H1 (cell line): Measurements from ENCODE around the gene C1QL1.

ENCODE experiments used
- EGR1 ChIP-seq: IDR thresholded peaks from 2 replicates; pipeline ENCODE4 v1.6.1; 2011; ENCODE audit warnings: low read depth, low read length, borderline replicate concordance
- EP300 ChIP-seq, 2 experiments: IDR thresholded peaks; 1 replicate in 1 of 2; 2 replicates in 1 of 2; pipeline ENCODE4 v1.6.1; 2011 to 2012; ENCODE audit warnings: low read depth in 2 of 2, low read length in 2 of 2, mild to moderate bottlenecking in 2 of 2, borderline replicate concordance in 1 of 2, inconsistent platforms in 1 of 2, moderate library complexity in 1 of 2
- KDM4A ChIP-seq: IDR thresholded peaks from one replicate; pipeline ENCODE4 v1.7.1; 2012; ENCODE audit warnings: low read depth, mild to moderate bottlenecking, moderate library complexity, low read length, inconsistent platforms; ENCODE audit not compliant: severe bottlenecking
- KDM5A ChIP-seq: fragments of 200-600 bp; IDR thresholded peaks from 2 replicates; pipeline ENCODE4 v1.7.1; 2012; ENCODE audit warnings: mild to moderate bottlenecking, low read length, inconsistent platforms, mixed read lengths
- POLR2A ChIP-seq, 2 experiments: IDR thresholded peaks; 1 replicate in 1 of 2; 2 replicates in 1 of 2; pipeline ENCODE4 v1.6.1; 2011; ENCODE audit warnings: low read depth in 2 of 2, low read length in 2 of 2, mild to moderate bottlenecking in 2 of 2; ENCODE audit errors: control extremely low read depth in 1 of 2
- POLR2AphosphoS5 ChIP-seq: IDR thresholded peaks from 2 replicates; pipeline ENCODE4 v1.6.1; 2011; ENCODE audit warnings: low read depth, low read length
- RAD21 ChIP-seq, 2 experiments: IDR thresholded peaks in 1 of 2; conservative IDR thresholded peaks in 1 of 2; 2 replicates each; pipeline ENCODE4 v1.6.1; 2011; ENCODE audit warnings: low read depth in 2 of 2, low read length in 2 of 2, improper control_type of control experiment in 1 of 2, inconsistent platforms in 1 of 2, mild to moderate bottlenecking in 1 of 2, moderate library complexity in 1 of 2
- ZNF274 ChIP-seq: IDR thresholded peaks from 2 replicates; pipeline ENCODE4 v1.7.0; 2012; ENCODE audit warnings: low read length, borderline replicate concordance; ENCODE audit errors: extremely low read depth
- TF ChIP-seq, protein P1 (sequence below): IDR thresholded peaks from 2 replicates; pipeline ENCODE4 v1.6.1; 2011; ENCODE audit warnings: low read depth, mild to moderate bottlenecking, low read length; ENCODE audit not compliant: insufficient read depth
- TF ChIP-seq, protein P2 (sequence below), 3 experiments: IDR thresholded peaks; 1 replicate in 2 of 3; 2 replicates in 1 of 3; pipeline versions ENCODE4 v1.5.1 to v1.6.1; 2011; ENCODE audit warnings: low read length in 3 of 3, mild to moderate bottlenecking in 3 of 3, inconsistent platforms in 2 of 3, low read depth in 1 of 3, moderate library complexity in 1 of 3; ENCODE audit not compliant: insufficient read depth in 1 of 3; ENCODE audit errors: control extremely low read depth in 1 of 3

DNA sequence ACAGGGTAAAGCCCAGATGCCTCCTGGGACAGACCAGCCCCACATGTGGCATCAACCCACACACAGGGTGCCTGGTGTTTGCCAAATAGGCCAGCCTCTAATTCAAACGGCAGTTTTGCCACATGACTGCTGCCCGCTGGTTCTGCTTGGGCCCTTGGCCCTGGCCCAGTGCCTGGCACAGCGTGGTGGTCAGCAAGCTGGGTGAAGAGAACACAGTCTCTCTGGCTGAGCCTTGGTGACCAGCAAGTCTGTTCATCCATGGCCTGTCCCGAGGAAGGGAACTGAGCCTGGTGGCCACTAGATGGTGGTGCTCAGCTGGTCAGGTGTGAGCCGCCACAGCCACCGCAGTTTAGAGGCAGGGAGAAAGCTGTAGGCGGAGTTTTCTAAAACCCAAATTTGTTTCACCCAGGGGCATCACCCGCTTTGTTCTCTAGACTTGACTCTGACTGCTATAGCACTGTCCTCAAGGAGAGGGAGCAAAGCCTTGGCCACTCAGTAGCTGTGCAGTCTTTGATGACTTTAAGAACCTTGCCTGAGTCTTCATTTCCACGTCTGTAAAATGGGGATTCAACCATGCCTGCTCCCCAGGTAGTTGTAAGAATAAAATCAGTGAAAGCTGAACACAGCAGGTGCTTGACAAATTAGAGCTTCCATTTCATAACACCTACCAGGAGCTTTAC is 48.1 kb downstream of the C1QL1 start:
- TF ChIP-seq ZNF274, result no peak
- peak; percentile 93 for TF ChIP-seq RAD21 (IDR thresholded peaks at IDR 0.05 in 1 of 2, conservative IDR thresholded peaks at IDR 0.05 in 1 of 2; ENCODE audit: low read depth in 2 of 2, low read length in 2 of 2)
- TF ChIP-seq KDM4A, result no peak
- TF ChIP-seq POLR2AphosphoS5, result no peak
- TF ChIP-seq EP300 (IDR thresholded peaks at IDR 0.05; ENCODE audit: borderline replicate concordance in 1 of 2, low read depth in 2 of 2, low read length in 2 of 2), result no peak
- TF ChIP-seq POLR2A (IDR thresholded peaks at IDR 0.05; ENCODE audit: control extremely low read depth in 1 of 2, low read depth in 2 of 2, low read length in 2 of 2), result no peak
- TF ChIP-seq, protein P1, sequence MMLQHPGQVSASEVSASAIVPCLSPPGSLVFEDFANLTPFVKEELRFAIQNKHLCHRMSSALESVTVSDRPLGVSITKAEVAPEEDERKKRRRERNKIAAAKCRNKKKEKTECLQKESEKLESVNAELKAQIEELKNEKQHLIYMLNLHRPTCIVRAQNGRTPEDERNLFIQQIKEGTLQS, result no peak
- TF ChIP-seq, protein P2, sequence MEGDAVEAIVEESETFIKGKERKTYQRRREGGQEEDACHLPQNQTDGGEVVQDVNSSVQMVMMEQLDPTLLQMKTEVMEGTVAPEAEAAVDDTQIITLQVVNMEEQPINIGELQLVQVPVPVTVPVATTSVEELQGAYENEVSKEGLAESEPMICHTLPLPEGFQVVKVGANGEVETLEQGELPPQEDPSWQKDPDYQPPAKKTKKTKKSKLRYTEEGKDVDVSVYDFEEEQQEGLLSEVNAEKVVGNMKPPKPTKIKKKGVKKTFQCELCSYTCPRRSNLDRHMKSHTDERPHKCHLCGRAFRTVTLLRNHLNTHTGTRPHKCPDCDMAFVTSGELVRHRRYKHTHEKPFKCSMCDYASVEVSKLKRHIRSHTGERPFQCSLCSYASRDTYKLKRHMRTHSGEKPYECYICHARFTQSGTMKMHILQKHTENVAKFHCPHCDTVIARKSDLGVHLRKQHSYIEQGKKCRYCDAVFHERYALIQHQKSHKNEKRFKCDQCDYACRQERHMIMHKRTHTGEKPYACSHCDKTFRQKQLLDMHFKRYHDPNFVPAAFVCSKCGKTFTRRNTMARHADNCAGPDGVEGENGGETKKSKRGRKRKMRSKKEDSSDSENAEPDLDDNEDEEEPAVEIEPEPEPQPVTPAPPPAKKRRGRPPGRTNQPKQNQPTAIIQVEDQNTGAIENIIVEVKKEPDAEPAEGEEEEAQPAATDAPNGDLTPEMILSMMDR (IDR thresholded peaks at IDR 0.05; ENCODE audit: control extremely low read depth in 1 of 3, insufficient read depth in 1 of 3, low read depth in 1 of 3, low read length in 3 of 3), result peak; percentile 93 to 96 (median 96)
- no peak for TF ChIP-seq EGR1
- no peak for TF ChIP-seq KDM5A
